Measurements from ENCODE around the gene ITM2C.
A peak's percentile ranks its signal among the peaks of the same experiment; 100 is the strongest.

Gene ITM2C

GRCh38 chr2:230922951-230923717, 58.4 kb downstream of the ITM2C start:
- no peak for DNase-seq (ENCODE audit: extremely low read depth in 1 of 2, low read depth in 1 of 2)

- DNase-seq (ENCODE audit: extremely low read depth in 1 of 2, low read depth in 1 of 2): no peak
Observed at GRCh38 chr2:230924092-230924469, 59.3 kb downstream of the ITM2C start.

- DNase-seq (ENCODE audit: extremely low read depth in 1 of 2, low read depth in 1 of 2): peak in 1 of 2 donors; percentile 20
Observed at GRCh38 chr2:230924470-230925341, 60.0 kb downstream of the ITM2C start, which contains the start of gene GPR55. Gene GPR55, minus strand, starts transcription at chr2:230925242. Its CDS starts 14,280 bp downstream, at chr2:230910962.

- no peak for DNase-seq (ENCODE audit: extremely low read depth in 1 of 2, low read depth in 1 of 2)
Observed at GRCh38 chr2:230925443-230925878, 60.7 kb downstream of the ITM2C start.

GRCh38 chr2:230925879-230926765, 61.4 kb downstream of the ITM2C start:
- no peak for DNase-seq (ENCODE audit: extremely low read depth in 1 of 2, low read depth in 1 of 2)

- no peak for DNase-seq (ENCODE audit: extremely low read depth in 1 of 2, low read depth in 1 of 2)
Observed at GRCh38 chr2:230927711-230928341, 63.1 kb downstream of the ITM2C start.

Data from activated CD8-positive, alpha-beta memory T cell treated with anti-CD3 and anti-CD28 coated beads for 1 hour (primary cell).